GM12878 (cell line): ENCODE measurements around the gene KCNH4. TPM values are rescaled to one million over a fixed set of nuclear protein-coding genes. Genes with fewer than 3 reads are reported as not detected.
"Not testable (repeated sequence)": the region's sequence is repeated elsewhere in the genome, so short reads cannot be mapped to it uniquely, and the experiment has no call there.

Source experiments
- ATAC-seq: fragments of 200-7000 bp; cut with Tn5 transposase; 3 replicates; pipeline ENCODE4 v1.9.1; 2020; ENCODE audit warnings: mild to moderate bottlenecking, moderate library complexity
- BruUV-seq: library from RNA; stranded (reverse); fragments of 400-500 nt; replicated peaks from 2 replicates; lab custom pipeline; 2021; lab: Mats Ljungman, UMichigan
- CTCF ChIA-PET: fragments of 300-600 bp; sonication (Branson Sonifier 250); formaldehyde crosslinking; extraction: SDS; loops from one replicate; lab custom pipeline; 2021; ENCODE audit warnings: inconsistent platforms; lab: Yijun Ruan, JAX
- POLR2A ChIA-PET: fragments of 350-600 bp; formaldehyde crosslinking; extraction: SDS; loops from one replicate; lab custom pipeline; 2021; ENCODE audit warnings: inconsistent platforms; lab: Charles Lee
- RAD21 ChIA-PET: fragments of 300-600 bp; sonication (Branson Sonifier 250); formaldehyde crosslinking; loops from one replicate; lab custom pipeline; 2023; ENCODE audit warnings: antibody characterized with exemption; ENCODE audit not compliant: unreplicated experiment; lab: Charles Lee
- SMC1A ChIA-PET: fragments of 300-600 bp; sonication (Branson Sonifier 250); formaldehyde crosslinking; loops from one replicate; lab custom pipeline; 2023; ENCODE audit not compliant: unreplicated experiment, uncharacterized antibody; lab: Charles Lee
- DNase-seq: peaks from one replicate; pipeline ENCODE4 v3.0.0-alpha.2; 2011; ENCODE audit warnings: low read depth, low spot score
- FAIRE-seq: peaks from 3 replicates; lab custom pipeline; 2011; peaks lifted over from hg19 to GRCh38; lab: Jason Lieb, UNC
- H2AFZ ChIP-seq: 2 replicates; pipeline ENCODE4 v1.6.0; 2011; ENCODE audit warnings: low read depth, low read length, control low read depth; ENCODE audit not compliant: control insufficient read depth
- H3K27ac ChIP-seq: 2 replicates; pipeline ENCODE4 v1.5.1; 2011; ENCODE audit warnings: control low read depth; ENCODE audit not compliant: control insufficient read depth, insufficient read depth
- H3K27me3 ChIP-seq, 2 experiments: replicated peaks in 1 of 2; 2 replicates each; pipeline versions ENCODE4 v1.6.0 to v1.6.1; 2011; ENCODE audit warnings: low read length in 1 of 2; ENCODE audit not compliant: control insufficient read depth in 2 of 2, insufficient read depth in 2 of 2
- H3K36me3 ChIP-seq, 2 experiments: 2 replicates each; pipeline ENCODE4 v1.5.1; 2011; ENCODE audit warnings: low read length in 1 of 2; ENCODE audit not compliant: control insufficient read depth in 2 of 2, insufficient read depth in 2 of 2
- H3K4me1 ChIP-seq: 2 replicates; pipeline ENCODE4 v1.6.1; 2011; ENCODE audit warnings: mild to moderate bottlenecking, low read length, moderate library complexity, mixed read lengths; ENCODE audit not compliant: control insufficient read depth, insufficient read depth
- H3K4me2 ChIP-seq: 2 replicates; pipeline ENCODE4 v1.6.0; 2011; ENCODE audit warnings: control low read depth; ENCODE audit not compliant: control insufficient read depth, insufficient read depth
- H3K4me3 ChIP-seq: fragments of 200-600 bp; sonication (generic); 2 replicates; pipeline ENCODE4 v1.5.1; 2016
- H3K79me2 ChIP-seq: 2 replicates; pipeline ENCODE4 v1.6.0; 2011; ENCODE audit warnings: low read length; ENCODE audit not compliant: control insufficient read depth, insufficient read depth
- H3K9ac ChIP-seq: 2 replicates; pipeline ENCODE4 v1.8.0; 2011; ENCODE audit warnings: low read length, control low read depth, mixed read lengths; ENCODE audit not compliant: control insufficient read depth, insufficient read depth
- H3K9me3 ChIP-seq: replicated peaks from 3 replicates; pipeline ENCODE4 v1.5.1; 2011; ENCODE audit warnings: mild to moderate bottlenecking, low read length; ENCODE audit not compliant: control insufficient read depth, insufficient read depth
- H4K20me1 ChIP-seq: 2 replicates; pipeline ENCODE4 v1.6.0; 2011; ENCODE audit not compliant: control insufficient read depth, insufficient read depth
- NFYA ChIP-seq: IDR thresholded peaks from 2 replicates; pipeline ENCODE4 v1.6.1; 2011; ENCODE audit warnings: low read depth, mild to moderate bottlenecking, low read length, improper control_type of control experiment, borderline replicate concordance
- TCF3 ChIP-seq: IDR thresholded peaks from 2 replicates; pipeline ENCODE4 v1.6.1; 2012; ENCODE audit warnings: low read depth, mild to moderate bottlenecking, low read length, borderline replicate concordance; ENCODE audit not compliant: insufficient read depth
- ZNF207 ChIP-seq: fragments of 450-650 bp; IDR thresholded peaks from 2 replicates; pipeline ENCODE4 v1.6.1; 2014; ENCODE audit warnings: antibody characterized with exemption, mild to moderate bottlenecking, borderline replicate concordance
- ZNF274 ChIP-seq: IDR thresholded peaks from one replicate; pipeline ENCODE4 v1.8.0; 2011; ENCODE audit not compliant: insufficient read length, insufficient read depth
- WGBS: methylation state at CpG from one replicate; pipeline ENCODE4 v1.1.6; 2016; ENCODE audit warnings: low lambda C conversion rate; ENCODE audit not compliant: insufficient replicate concordance, insufficient coverage; ENCODE audit errors: missing lambda C conversion rate; 5-methylcytosine and 5-hydroxymethylcytosine counted together
- in situ Hi-C: fragments of 300-500 bp; cut with MboI; formaldehyde crosslinking; loops from 9 replicates; pipeline ENCODE4 v1.14.3; 2018; ENCODE audit warnings: mixed read lengths
- intact Hi-C: fragments of 100-400 bp; cut with micrococcal nuclease; formaldehyde crosslinking; loops from one replicate; pipeline ENCODE4 v1.14.2; 2022; ENCODE audit not compliant: unreplicated experiment
- polyA plus RNA-seq, 11 experiments: library from polyadenylated mRNA; depleted of rRNA in 4 of 11; unstranded in 6 of 11; stranded (reverse) in 5 of 11; fragments of >200 nt; fragmentation: Nextera tagmentation in 4 of 11; fragmentation: Illumina TruSeq in 1 of 11; extraction: Ambion mirVana in 4 of 11; extraction: Trizol in 1 of 11; gene quantifications; 1 replicate in 1 of 11; 2 replicates in 10 of 11; pipeline versions ENCODE4 v1.2.1 to v1.2.3, GENCODE V29; 2011 to 2016; ENCODE audit warnings: inconsistent platforms in 2 of 11, missing spikeins in 2 of 11, low read depth in 1 of 11
- total RNA-seq, 4 experiments: library from RNA; depleted of rRNA in 3 of 4; stranded (reverse); fragments of >200 nt in 3 of 4; fragmentation: Illumina TruSeq in 1 of 4; extraction: Trizol in 1 of 4; gene quantifications; 2 replicates each; pipeline versions ENCODE4 v1.2.1 to v1.2.3, GENCODE V29; 2013 to 2021

Gene KCNH4
- total and polyA plus RNA-seq, 10 of the 15 experiments (the other 5 are each of a cell fraction or from before 2014, with no cell fraction given), result 0.03 to 0.88 (median 0.10) TPM; not detected in 2

DNA sequence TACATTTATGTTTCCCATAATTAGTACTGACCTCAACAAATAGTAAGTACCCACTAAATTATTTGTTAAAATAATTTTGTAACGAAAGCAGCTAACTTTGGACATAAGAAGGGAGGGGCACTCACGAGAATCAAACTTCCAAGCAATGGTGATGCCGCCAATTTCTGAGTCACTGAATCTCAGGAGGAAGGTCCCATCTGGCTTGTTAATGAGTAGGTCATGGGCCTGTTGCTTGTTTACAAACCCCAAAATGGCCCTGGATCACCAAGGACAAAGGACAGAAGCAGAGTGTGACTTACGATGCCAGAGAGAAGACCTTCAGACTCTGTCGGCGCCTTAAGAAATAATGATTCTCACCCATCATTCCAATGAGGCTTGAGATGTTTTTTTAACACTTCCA is 29.1 kb upstream of the KCNH4 start:
- POLR2A ChIA-PET, result no interaction called here
- no peaks in the 10 kb centered on the region for H3K4me1 ChIP-seq
- no peak overlapping the region for H3K27ac ChIP-seq
- no peak overlapping the region for H3K4me2 ChIP-seq
- H3K4me3 ChIP-seq, result no peak overlapping the region
- H3K9me3 ChIP-seq, result no peaks in the 10 kb centered on the region
- in situ Hi-C loops, result no loop called here
- no TSS peak for BruUV-seq
- RAD21 ChIA-PET, result no interaction called here
- TF ChIP-seq ZNF207 (no peak), ZNF274 (no peak), NFYA (no peak), TCF3 (no peak)
- H2AFZ ChIP-seq, result no peak overlapping the region
- intact Hi-C loops, result no loop called here
- FAIRE-seq, result no peak
- DNase-seq, result no peak
- peaks cover 2 to 38% of the 10 kb centered on the region in 2 experiments; a peak in 3 of 4 replicates for H3K36me3 ChIP-seq
- H4K20me1 ChIP-seq, result no peaks in the 10 kb centered on the region
- no peak for ATAC-seq
- SMC1A ChIA-PET, result interaction anchor here (0.8 kb wide), 1 partner anchor 80 kb away, joined by 3 read pairs; no protein-coding TSS in a partner anchor
- 95% methylated on average over 6 of the region's 6 CpGs for WGBS
- CTCF ChIA-PET, result interaction anchor here (1.0 kb wide), 1 partner anchor 26 kb away, joined by 3 read pairs; no protein-coding TSS in a partner anchor
- no peak overlapping the region for H3K9ac ChIP-seq
- H3K27me3 ChIP-seq, result no peaks in the 10 kb centered on the region
- no peaks in the 10 kb centered on the region for H3K79me2 ChIP-seq

- H3K27ac ChIP-seq, H3K9ac ChIP-seq, DNase-seq, H3K9me3 ChIP-seq, in situ Hi-C loops, H3K79me2 ChIP-seq, BruUV-seq, H3K27me3 ChIP-seq, FAIRE-seq, H3K4me3 ChIP-seq, H3K4me2 ChIP-seq, ATAC-seq, CTCF ChIA-PET, RAD21 ChIA-PET, POLR2A ChIA-PET, SMC1A ChIA-PET, intact Hi-C loops, H2AFZ ChIP-seq, H3K4me1 ChIP-seq, H4K20me1 ChIP-seq: not testable (repeated sequence)
- peaks cover 6 to 37% of the 10 kb centered on the region in 2 experiments for H3K36me3 ChIP-seq
- WGBS, result 80% methylated on average over 8 of the region's 8 CpGs
These were observed 25.2 kb upstream of the KCNH4 start for GRCh38 chr17:42206153-42206612.
